SK-N-MC (cell line): ENCODE measurements around the gene ALG3.

ENCODE experiments used
- EZH2 ChIP-seq: fragments of 200-600 bp; sonication (generic); IDR thresholded peaks from one replicate; pipeline ENCODE4 v1.6.1; 2017; ENCODE audit warnings: antibody characterized with exemption
- FOXP2 ChIP-seq: optimal IDR thresholded peaks from 2 replicates; pipeline ENCODE3; 2011; ENCODE audit warnings: mild to moderate bottlenecking, moderate library complexity; ENCODE audit not compliant: insufficient read depth; ENCODE audit errors: extremely low read length, control extremely low read depth
- POLR2AphosphoS5 ChIP-seq: IDR thresholded peaks from 2 replicates; pipeline ENCODE4 v1.6.1; 2012; ENCODE audit warnings: mild to moderate bottlenecking, low read depth, low read length, borderline replicate concordance

- no peak for TF ChIP-seq POLR2AphosphoS5
- TF ChIP-seq EZH2, result no peak
- TF ChIP-seq FOXP2, result no peak
These were observed 12.7 kb downstream of the ALG3 start for GRCh38 chr3:184236033-184236410.
